WTC11 (cell line): ENCODE data around the gene SCGB1C1. TPM values are rescaled to one million over a fixed set of nuclear protein-coding genes. Genes with fewer than 3 reads are reported as not detected.

Experiments used
- ATAC-seq: fragments of 200-7000 bp; cut with Tn5 transposase; 2 replicates; pipeline ENCODE4 v1.10.0; 2021; ENCODE audit warnings: mild to moderate bottlenecking, moderate library complexity
- CTCF ChIA-PET: fragments of 300-600 bp; sonication (Branson Sonifier 250); formaldehyde crosslinking; loops from one replicate; lab custom pipeline; 2021; ENCODE audit warnings: antibody characterized with exemption; lab: Charles Lee
- POLR2A ChIA-PET: fragments of 350-600 bp; sonication (Branson Sonifier 250); formaldehyde crosslinking; loops from one replicate; lab custom pipeline; 2021; ENCODE audit warnings: antibody characterized with exemption; lab: Charles Lee
- DNase-seq: peaks from one replicate; pipeline ENCODE4 v3.0.0; 2021; ENCODE audit warnings: low spot score
- H3K27ac Mint-ChIP-seq: 2 replicates; pipeline ENCODE4 v1.8.0; 2021; ENCODE audit warnings: mixed read lengths
- H3K27me3 Mint-ChIP-seq: 2 replicates; pipeline ENCODE4 v1.8.0; 2021; ENCODE audit warnings: low read depth, mild to moderate bottlenecking, moderate library complexity, mixed read lengths
- H3K36me3 Mint-ChIP-seq: 2 replicates; pipeline ENCODE4 v1.8.0; 2021; ENCODE audit warnings: mixed read lengths
- H3K4me1 Mint-ChIP-seq: 2 replicates; pipeline ENCODE4 v1.8.0; 2022; ENCODE audit warnings: mixed read lengths
- H3K4me3 Mint-ChIP-seq: 2 replicates; pipeline ENCODE4 v1.8.0; 2021; ENCODE audit warnings: mild to moderate bottlenecking, moderate library complexity, mixed read lengths
- H3K9me3 Mint-ChIP-seq: 2 replicates; pipeline ENCODE4 v1.8.0; 2021; ENCODE audit warnings: mixed read lengths
- ATF1 ChIP-seq: sonication (generic); formaldehyde crosslinking; IDR thresholded peaks from 2 replicates; pipeline ENCODE4 v1.8.1; 2023; ENCODE audit warnings: mild to moderate bottlenecking, moderate library complexity, missing genetic modification reagents
- CREB1 ChIP-seq: sonication (generic); formaldehyde crosslinking; IDR thresholded peaks from 2 replicates; pipeline ENCODE4 v1.8.0; 2023; ENCODE audit warnings: mild to moderate bottlenecking, missing genetic modification reagents
- E2F5 ChIP-seq: sonication (generic); formaldehyde crosslinking; IDR thresholded peaks from 2 replicates; pipeline ENCODE4 v1.8.1; 2022; ENCODE audit warnings: mild to moderate bottlenecking, moderate library complexity, missing genetic modification reagents
- ERG ChIP-seq: fragments of 250-450 bp; sonication (Bioruptor Pico); IDR thresholded peaks from 2 replicates; pipeline ENCODE4 v1.8.0; 2021; ENCODE audit warnings: mild to moderate bottlenecking
- ETV6 ChIP-seq: sonication (generic); formaldehyde crosslinking; IDR thresholded peaks from 2 replicates; pipeline ENCODE4 v1.8.1; 2022; ENCODE audit warnings: mild to moderate bottlenecking, missing genetic modification reagents
- HMGXB4 ChIP-seq: sonication (generic); formaldehyde crosslinking; IDR thresholded peaks from 2 replicates; pipeline ENCODE4 v1.8.1; 2023; ENCODE audit warnings: mild to moderate bottlenecking, moderate library complexity, missing genetic modification reagents
- IRF1 ChIP-seq: sonication (generic); formaldehyde crosslinking; IDR thresholded peaks from 2 replicates; pipeline ENCODE4 v1.8.0; 2023; ENCODE audit warnings: missing genetic modification reagents
- NFE2L1 ChIP-seq: sonication (generic); formaldehyde crosslinking; IDR thresholded peaks from 2 replicates; pipeline ENCODE4 v1.8.1; 2023; ENCODE audit warnings: missing genetic modification reagents
- ZBTB43 ChIP-seq: sonication (generic); formaldehyde crosslinking; IDR thresholded peaks from 2 replicates; pipeline ENCODE4 v1.8.1; 2023; ENCODE audit warnings: mild to moderate bottlenecking, missing genetic modification reagents
- ZNF263 ChIP-seq: sonication (generic); formaldehyde crosslinking; IDR thresholded peaks from 2 replicates; pipeline ENCODE4 v1.8.1; 2022; ENCODE audit warnings: low read depth, mild to moderate bottlenecking, moderate library complexity, missing genetic modification reagents
- ZNF532 ChIP-seq: fragments of 250-450 bp; sonication (Bioruptor Pico); IDR thresholded peaks from 2 replicates; pipeline ENCODE4 v1.9.0; 2021; ENCODE audit warnings: mild to moderate bottlenecking, borderline replicate concordance
- ZSCAN18 ChIP-seq: fragments of 250-450 bp; sonication (Bioruptor Pico); IDR thresholded peaks from 2 replicates; pipeline ENCODE4 v2.1.2; 2022; ENCODE audit warnings: mild to moderate bottlenecking, moderate library complexity
- total RNA-seq: library from RNA; stranded (reverse); gene quantifications from 3 replicates; pipeline ENCODE4 v1.2.3, GENCODE V29; 2021

SCGB1C1 gene
- total RNA-seq, 1 experiment from 2014 or later, result not detected

- ATAC-seq (no peak), DNase-seq (no peak)
- no peaks in the 10 kb centered on the region for H3K4me1 Mint-ChIP-seq
- H3K27me3 Mint-ChIP-seq, result peaks cover 2% of the 10 kb centered on the region; the same call in 1 of the 2 replicates
- CTCF ChIA-PET, result no interaction called here
- H3K4me3 Mint-ChIP-seq, result no peak overlapping the region
- TF ChIP-seq E2F5 (CRISPR knock-in tag), result no peak
- no peak for TF ChIP-seq IRF1 (CRISPR knock-in tag)
- TF ChIP-seq ZSCAN18 (CRISPR knock-in tag), result no peak
- no peak for TF ChIP-seq CREB1 (CRISPR knock-in tag)
- TF ChIP-seq ATF1 (CRISPR knock-in tag), result no peak
- TF ChIP-seq ETV6, result no peak
- TF ChIP-seq ERG (CRISPR knock-in tag), result no peak
- no peak for TF ChIP-seq ZNF263 (CRISPR knock-in tag)
- TF ChIP-seq NFE2L1, result no peak
- TF ChIP-seq ZNF532 (CRISPR knock-in tag), result no peak
- TF ChIP-seq HMGXB4 (CRISPR knock-in tag), result no peak
- TF ChIP-seq ZBTB43 (CRISPR knock-in tag), result no peak
- no peak overlapping the region for H3K27ac Mint-ChIP-seq
- no peaks in the 10 kb centered on the region for H3K9me3 Mint-ChIP-seq
- no peaks in the 10 kb centered on the region for H3K36me3 Mint-ChIP-seq
- POLR2A ChIA-PET, result no interaction called here
Observed at GRCh38 chr11:196786-197731, 4.2 kb downstream of the SCGB1C1 start.
